Measurements from ENCODE around the gene DBX1.

The DBX1 gene, protein sequence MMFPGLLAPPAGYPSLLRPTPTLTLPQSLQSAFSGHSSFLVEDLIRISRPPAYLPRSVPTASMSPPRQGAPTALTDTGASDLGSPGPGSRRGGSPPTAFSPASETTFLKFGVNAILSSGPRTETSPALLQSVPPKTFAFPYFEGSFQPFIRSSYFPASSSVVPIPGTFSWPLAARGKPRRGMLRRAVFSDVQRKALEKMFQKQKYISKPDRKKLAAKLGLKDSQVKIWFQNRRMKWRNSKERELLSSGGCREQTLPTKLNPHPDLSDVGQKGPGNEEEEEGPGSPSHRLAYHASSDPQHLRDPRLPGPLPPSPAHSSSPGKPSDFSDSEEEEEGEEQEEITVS

DNA sequence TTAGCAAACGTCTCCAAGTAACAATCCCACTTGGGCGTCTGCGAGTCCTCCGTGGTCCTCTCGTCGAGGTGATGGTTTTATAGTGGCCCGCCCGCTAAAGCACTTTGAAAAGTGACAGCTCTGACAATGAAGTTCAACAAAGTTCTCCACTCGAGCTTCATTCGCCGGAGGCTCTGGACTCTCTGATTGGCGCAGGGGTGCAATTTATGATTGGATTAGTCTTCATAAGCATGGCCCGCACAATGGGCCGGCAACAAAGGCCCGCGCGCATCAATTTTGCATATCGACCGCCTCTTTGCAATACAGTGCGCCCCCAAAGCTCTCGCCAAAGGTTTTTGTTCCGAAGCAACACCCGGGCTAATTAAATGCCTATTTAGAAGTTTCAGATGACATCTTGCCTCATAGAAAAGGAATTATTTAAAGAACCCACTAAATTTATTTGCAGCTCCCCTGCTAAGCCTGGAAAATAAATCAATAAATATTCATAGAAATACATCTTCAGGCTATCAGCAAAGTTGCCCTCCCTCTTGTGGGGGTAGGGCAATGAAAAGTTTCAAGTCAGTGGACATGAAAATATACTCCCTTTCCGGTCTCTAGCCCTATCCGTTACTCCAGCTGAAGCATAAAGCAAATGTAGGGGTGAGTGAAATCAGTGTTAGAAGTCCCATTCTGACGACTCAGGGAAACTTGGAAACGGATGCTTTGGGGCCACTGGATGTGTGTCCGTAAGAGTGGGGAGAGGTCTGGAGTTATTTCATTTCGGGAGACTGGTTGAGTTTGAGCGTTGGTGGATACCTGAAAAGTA lies at the start of gene DBX1:
Gene DBX1 (minus strand): TSS at position 51 of the 805 bp plus-strand sequence. CDS start 151 bp downstream, outside the sequence.
- TF ChIP-seq ZFX (IDR thresholded peaks at IDR 0.05) = no peak
- TF ChIP-seq, protein P1, sequence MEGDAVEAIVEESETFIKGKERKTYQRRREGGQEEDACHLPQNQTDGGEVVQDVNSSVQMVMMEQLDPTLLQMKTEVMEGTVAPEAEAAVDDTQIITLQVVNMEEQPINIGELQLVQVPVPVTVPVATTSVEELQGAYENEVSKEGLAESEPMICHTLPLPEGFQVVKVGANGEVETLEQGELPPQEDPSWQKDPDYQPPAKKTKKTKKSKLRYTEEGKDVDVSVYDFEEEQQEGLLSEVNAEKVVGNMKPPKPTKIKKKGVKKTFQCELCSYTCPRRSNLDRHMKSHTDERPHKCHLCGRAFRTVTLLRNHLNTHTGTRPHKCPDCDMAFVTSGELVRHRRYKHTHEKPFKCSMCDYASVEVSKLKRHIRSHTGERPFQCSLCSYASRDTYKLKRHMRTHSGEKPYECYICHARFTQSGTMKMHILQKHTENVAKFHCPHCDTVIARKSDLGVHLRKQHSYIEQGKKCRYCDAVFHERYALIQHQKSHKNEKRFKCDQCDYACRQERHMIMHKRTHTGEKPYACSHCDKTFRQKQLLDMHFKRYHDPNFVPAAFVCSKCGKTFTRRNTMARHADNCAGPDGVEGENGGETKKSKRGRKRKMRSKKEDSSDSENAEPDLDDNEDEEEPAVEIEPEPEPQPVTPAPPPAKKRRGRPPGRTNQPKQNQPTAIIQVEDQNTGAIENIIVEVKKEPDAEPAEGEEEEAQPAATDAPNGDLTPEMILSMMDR (conservative IDR thresholded peaks at IDR 0.05) = no peak

DNA sequence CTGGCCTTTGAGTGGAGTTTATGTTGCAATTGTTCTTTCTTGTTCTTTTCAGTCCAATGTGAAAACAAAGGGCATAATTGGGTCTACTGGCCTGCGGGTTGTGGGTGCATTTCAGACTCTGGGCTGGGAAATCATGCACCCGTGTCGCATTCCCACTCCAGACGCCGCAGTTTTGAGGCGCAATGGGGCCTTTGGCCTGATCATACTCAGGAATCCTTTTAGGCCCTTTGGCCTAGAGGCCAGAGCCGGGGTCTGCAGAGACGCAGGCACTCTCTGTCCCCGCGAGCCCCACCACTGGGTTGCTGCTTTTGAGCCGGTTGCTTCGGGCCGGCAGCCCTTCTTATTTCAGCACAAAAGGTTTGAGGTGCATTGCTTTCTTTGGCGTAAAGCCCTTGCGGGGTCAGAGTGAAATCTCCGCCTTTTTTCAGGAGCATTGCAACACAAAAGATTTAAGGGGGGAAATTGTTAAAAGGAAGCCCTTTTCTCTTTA lies 48.4 kb upstream of the DBX1 start:
- no peak for TF ChIP-seq ZFX (IDR thresholded peaks at IDR 0.05)
- TF ChIP-seq, protein P1 (conservative IDR thresholded peaks at IDR 0.05) = no peak
- no peak overlapping the region for H3K27ac ChIP-seq

More for the DNA sequence above, at the start of gene DBX1:
- no peak within 1 kb of the TSS for H3K27ac ChIP-seq

DNA sequence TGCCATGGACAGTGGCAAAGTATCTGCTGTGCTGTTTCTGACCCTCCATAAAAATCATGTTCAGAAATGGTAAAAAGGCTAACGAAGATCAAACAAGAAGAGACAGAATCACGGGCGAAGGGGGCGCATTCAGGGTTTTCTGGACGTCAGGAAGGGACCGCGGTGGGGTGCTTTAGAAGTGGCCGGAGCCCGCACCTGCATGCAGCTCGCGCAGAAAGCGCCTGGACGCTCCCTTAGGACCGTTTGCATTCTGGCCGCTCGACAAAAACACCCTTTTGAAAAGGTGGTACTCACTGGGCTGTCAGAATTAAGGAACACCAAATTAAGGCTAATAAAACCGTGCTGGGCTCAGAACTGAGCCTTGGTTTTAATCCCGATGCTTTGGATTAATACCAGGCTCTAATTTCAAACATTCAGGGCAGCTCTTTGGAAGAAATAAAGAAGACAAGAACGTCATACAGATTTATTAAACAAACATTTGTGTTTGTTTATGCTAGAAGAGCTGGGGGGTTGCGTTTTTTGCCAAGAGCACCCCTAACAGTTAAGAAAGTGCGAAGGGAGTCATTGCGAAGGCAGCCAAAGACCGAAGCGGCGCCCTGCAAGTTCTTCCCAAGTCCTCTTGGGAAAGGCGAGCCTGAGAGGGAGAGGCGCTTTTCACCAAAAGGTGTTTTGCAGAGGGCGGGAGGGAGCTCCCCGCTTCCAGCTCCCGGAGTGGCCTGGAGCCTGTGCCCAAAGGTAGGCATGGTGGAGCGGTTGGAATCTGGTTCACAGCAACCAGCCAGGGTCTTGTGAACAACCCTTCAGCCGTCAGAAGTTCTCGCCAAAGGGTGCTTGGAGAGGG lies 47.7 kb upstream of the DBX1 start:
- TF ChIP-seq, protein P1 (conservative IDR thresholded peaks at IDR 0.05) = no peak
- TF ChIP-seq ZFX (IDR thresholded peaks at IDR 0.05) = no peak
- no peak overlapping the region for H3K27ac ChIP-seq

DNA sequence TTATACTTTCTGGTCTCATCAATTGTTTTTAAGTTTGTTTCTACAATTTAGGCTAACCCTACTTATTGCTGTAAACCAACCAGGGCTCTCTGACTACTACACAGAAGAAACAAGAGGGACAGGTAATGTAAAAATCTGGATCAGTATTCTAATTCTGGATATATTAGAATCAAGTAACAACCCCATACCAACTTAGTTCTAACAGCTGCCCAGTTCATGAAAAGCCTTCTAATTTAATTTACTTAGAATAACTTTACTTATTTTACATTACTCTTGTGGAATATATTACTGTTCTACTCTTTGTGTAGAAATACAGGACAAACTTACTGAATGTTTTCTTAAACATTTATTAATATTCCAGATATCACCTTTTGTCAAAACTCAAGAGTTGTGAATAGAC lies 45.5 kb upstream of the DBX1 start:
- H3K27ac ChIP-seq = no peak overlapping the region
- TF ChIP-seq, protein P1 (conservative IDR thresholded peaks at IDR 0.05) = no peak
- no peak for TF ChIP-seq ZFX (IDR thresholded peaks at IDR 0.05)

DNA sequence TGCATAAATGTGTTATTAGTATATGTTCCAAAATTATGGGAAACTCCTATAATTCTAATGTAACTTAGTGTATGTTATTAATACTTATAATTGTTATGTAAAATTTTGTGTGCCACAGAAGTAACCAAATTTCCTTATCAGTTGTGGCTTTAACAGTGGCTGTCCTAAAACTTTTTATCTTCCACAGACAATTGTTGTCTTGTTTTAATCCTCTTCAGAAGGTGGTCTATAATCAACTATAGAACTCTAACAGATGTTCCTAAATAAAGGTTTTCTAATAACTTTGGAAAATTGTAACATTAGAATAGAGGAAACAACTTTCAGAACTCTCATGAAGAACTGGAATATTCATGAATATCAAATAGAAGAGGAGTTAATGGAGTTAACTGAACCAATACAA lies 44.4 kb upstream of the DBX1 start:
- H3K27ac ChIP-seq = no peak overlapping the region
- TF ChIP-seq ZFX (IDR thresholded peaks at IDR 0.05) = no peak
- TF ChIP-seq, protein P1 (conservative IDR thresholded peaks at IDR 0.05) = no peak

DNA sequence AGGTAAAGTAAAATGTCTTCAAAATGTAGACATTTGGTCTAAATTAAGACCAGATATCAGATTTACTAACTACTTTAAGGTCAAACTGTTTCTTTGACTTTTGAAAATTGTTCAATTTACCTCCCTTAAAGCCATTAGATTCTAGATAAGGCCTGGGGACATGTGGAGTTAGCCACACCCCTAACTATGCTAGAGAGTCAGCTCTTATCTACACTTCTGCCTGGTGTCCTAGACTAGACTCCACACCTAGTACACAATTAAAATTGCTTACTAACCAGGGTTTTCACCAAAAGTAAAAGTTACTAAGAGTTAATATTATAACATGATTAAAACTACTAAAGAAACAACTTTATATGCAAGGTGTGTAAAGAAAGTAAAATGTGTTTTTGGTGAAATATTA lies 43.6 kb upstream of the DBX1 start:
- H3K27ac ChIP-seq = no peak overlapping the region
- TF ChIP-seq, protein P1 (conservative IDR thresholded peaks at IDR 0.05) = no peak
- TF ChIP-seq ZFX (IDR thresholded peaks at IDR 0.05) = no peak
